ENCODE results near the gene NUP214. TPM values are rescaled to one million over a fixed set of nuclear protein-coding genes. Genes with fewer than 3 reads are reported as not detected.
"Not testable (repeated sequence)": the region's sequence is repeated elsewhere in the genome, so short reads cannot be mapped to it uniquely, and the experiment has no call there.

NUP214 gene
- total RNA-seq, 5 donors from 2014 or later (not counting 1 experiment from before 2014, with no cell fraction given): 66.7 to 106 (median 68.5) TPM

DNA sequence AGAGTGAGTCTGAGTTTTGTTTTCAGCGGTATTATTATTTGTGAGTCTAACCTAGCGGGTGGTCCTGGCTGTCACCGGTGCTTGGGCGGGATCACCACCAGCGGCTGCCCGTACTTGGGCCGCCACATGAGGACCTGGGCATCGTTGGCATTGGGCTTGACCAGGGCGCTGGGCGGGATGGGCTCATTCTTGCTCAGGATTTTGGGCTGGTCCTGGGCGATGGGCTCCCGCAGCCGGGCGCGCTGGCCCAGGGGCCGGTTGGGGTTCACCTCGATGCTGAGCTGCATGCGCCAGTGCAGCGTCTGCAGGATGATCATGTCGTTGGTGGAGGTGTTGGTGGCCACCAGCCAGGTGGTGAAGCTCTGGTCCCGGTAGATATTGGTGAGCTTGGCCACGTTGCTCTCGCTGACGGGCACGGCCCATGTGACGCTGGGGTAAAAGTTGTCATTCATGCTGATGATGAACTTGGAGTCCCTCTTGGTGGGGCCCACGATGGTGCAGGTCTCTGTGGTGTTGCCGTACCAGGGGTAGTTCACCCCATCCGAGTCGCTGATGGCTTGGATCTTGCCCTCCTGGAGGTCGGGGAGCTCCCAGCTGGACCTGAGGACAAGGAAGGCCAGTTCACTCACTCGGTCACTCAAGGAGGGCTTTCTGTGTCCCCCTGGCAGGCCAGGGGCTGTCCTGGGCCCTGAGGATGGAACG, 135.5 kb downstream of the NUP214 start:
- Histone ChIP-seq H3K4me1 (ENCODE audit: control insufficient read depth in 1 of 2, extremely low read depth in 1 of 2, insufficient read depth in 2 of 2, low read length in 2 of 2) (peaks cover 18 to 99% of the 10 kb centered on the region in 2 experiments), H3K4me3 (ENCODE audit: control insufficient read depth in 1 of 2, extremely low read depth in 1 of 2, low read length in 1 of 2) (no peak overlapping the region), H3K27ac (ENCODE audit: low read length) (no peak overlapping the region), H3K27me3 (replicated peaks in 1 of 2; ENCODE audit: control insufficient read depth in 2 of 2, extremely low read depth in 1 of 2, insufficient read depth in 2 of 2, low read length in 1 of 2) (no peaks in the 10 kb centered on the region), H3K9me3 (no peaks in the 10 kb centered on the region), H3K36me3 (ENCODE audit: control insufficient read depth in 2 of 2, extremely low read depth in 1 of 2, insufficient read depth in 1 of 2, low read length in 1 of 2) (peaks cover 25 to 63% of the 10 kb centered on the region in 2 donors)
- Mint-ChIP-seq H3K36me3 (peaks cover 23% of the 10 kb centered on the region), H3K9me3 (no peaks in the 10 kb centered on the region), H3K4me1 (peaks cover 75 to 87% (median 85%) of the 10 kb centered on the region in 3 donors), H3K27me3 (no peaks in the 10 kb centered on the region), H3K4me3 (peak overlapping the region in 1 of 3 donors; percentile 31), H3K27ac (peak overlapping the region; percentile 69 to 88)
- ATAC-seq (replicated peaks in 1 of 4) (no peak), DNase-seq (no peak)
- ChIA-PET POLR2A (no interaction called here), CTCF (no interaction called here)
- WGBS (ENCODE audit: insufficient coverage): 96% methylated on average over 27 of the region's 33 CpGs

- Histone ChIP-seq H3K27me3 (replicated peaks in 1 of 2; ENCODE audit: control insufficient read depth in 2 of 2, extremely low read depth in 1 of 2, insufficient read depth in 2 of 2, low read length in 1 of 2) (no peaks in the 10 kb centered on the region), H3K9me3 (no peaks in the 10 kb centered on the region), H3K4me3 (ENCODE audit: control insufficient read depth in 1 of 2, extremely low read depth in 1 of 2, low read length in 1 of 2) (no peak overlapping the region), H3K27ac (ENCODE audit: low read length) (peak overlapping the region; percentile 7), H3K36me3 (ENCODE audit: control insufficient read depth in 2 of 2, extremely low read depth in 1 of 2, insufficient read depth in 1 of 2, low read length in 1 of 2) (peaks cover 25 to 67% of the 10 kb centered on the region in 2 donors), H3K4me1 (ENCODE audit: control insufficient read depth in 1 of 2, extremely low read depth in 1 of 2, insufficient read depth in 2 of 2, low read length in 2 of 2) (peaks cover 28 to 99% of the 10 kb centered on the region in 2 experiments)
- no peaks in the 10 kb centered on the region for H3K27me3 Mint-ChIP-seq
- WGBS (ENCODE audit: insufficient coverage): 52% methylated on average over 4 of the region's 13 CpGs
- ChIA-PET CTCF (interaction anchor here in 1 of 2 donors (0.7 kb wide), 1 partner anchor 127 kb away, joined by 7 read pairs; no protein-coding TSS in a partner anchor), POLR2A (interaction anchor here in 1 of 2 donors (0.7 kb wide), 1 partner anchor 9 kb away, joined by 3 read pairs; no protein-coding TSS in a partner anchor)
- DNase-seq (no peak), ATAC-seq (replicated peaks in 1 of 4) (no peak)
- H3K4me3 Mint-ChIP-seq: peak overlapping the region; percentile 29 to 91 (median 57)
- H3K27ac Mint-ChIP-seq: peak overlapping the region; percentile 88 to 90
- no peaks in the 10 kb centered on the region for H3K9me3 Mint-ChIP-seq
- peaks cover 76 to 87% (median 86%) of the 10 kb centered on the region in 3 donors for H3K4me1 Mint-ChIP-seq
- peaks cover 27% of the 10 kb centered on the region for H3K36me3 Mint-ChIP-seq
These were observed 137.1 kb downstream of the NUP214 start for GRCh38 chr9:131262327-131263032.

GRCh38 chr9:131263033-131263343, 137.6 kb downstream of the NUP214 start:
- Histone ChIP-seq H3K36me3 (ENCODE audit: control insufficient read depth in 2 of 2, extremely low read depth in 1 of 2, insufficient read depth in 1 of 2, low read length in 1 of 2) (peaks cover 25 to 67% of the 10 kb centered on the region in 2 donors), H3K27ac (ENCODE audit: low read length) (peak overlapping the region; percentile 7)
- WGBS (ENCODE audit: insufficient coverage): no CpG with 5 or more reads among the region's 5 CpGs

GRCh38 chr9:131263701-131264100, 138.3 kb downstream of the NUP214 start:
- DNase-seq (no peak), ATAC-seq (replicated peaks in 1 of 4) (no peak)
- Histone ChIP-seq H3K27ac (ENCODE audit: low read length) (peak overlapping the region; percentile 92), H3K4me1 (ENCODE audit: control insufficient read depth in 1 of 2, extremely low read depth in 1 of 2, insufficient read depth in 2 of 2, low read length in 2 of 2) (peaks cover 23 to 97% of the 10 kb centered on the region in 2 experiments), H3K36me3 (ENCODE audit: control insufficient read depth in 2 of 2, extremely low read depth in 1 of 2, insufficient read depth in 1 of 2, low read length in 1 of 2) (peaks cover 25 to 61% of the 10 kb centered on the region in 2 donors), H3K9me3 (no peaks in the 10 kb centered on the region), H3K27me3 (replicated peaks in 1 of 2; ENCODE audit: control insufficient read depth in 2 of 2, extremely low read depth in 1 of 2, insufficient read depth in 2 of 2, low read length in 1 of 2) (no peaks in the 10 kb centered on the region), H3K4me3 (ENCODE audit: control insufficient read depth in 1 of 2, extremely low read depth in 1 of 2, low read length in 1 of 2) (no peak overlapping the region)
- H3K27me3 Mint-ChIP-seq: no peaks in the 10 kb centered on the region
- peaks cover 73 to 84% (median 82%) of the 10 kb centered on the region in 3 donors for H3K4me1 Mint-ChIP-seq
- H3K4me3 Mint-ChIP-seq: peak overlapping the region; percentile 62 to 91 (median 71)
- no peaks in the 10 kb centered on the region for H3K9me3 Mint-ChIP-seq
- WGBS (ENCODE audit: insufficient coverage): 82% methylated on average over 4 of the region's 6 CpGs
- H3K27ac Mint-ChIP-seq: peak overlapping the region; percentile 98 to 99
- H3K36me3 Mint-ChIP-seq: peaks cover 27% of the 10 kb centered on the region
- ChIA-PET POLR2A (interaction anchor here (0.5 to 1.1 kb wide), 2 partner anchors 13 to 118 kb away, joined by 5 read pairs; no protein-coding TSS in a partner anchor), CTCF (interaction anchor here (0.5 to 1.3 kb wide), 5 partner anchors 8 to 372 kb away, joined by 3 to 4 read pairs (median 3); no protein-coding TSS in a partner anchor)

More at GRCh38 chr9:131263033-131263343, 137.6 kb downstream of the NUP214 start:
- POLR2A ChIA-PET: interaction anchor here in 1 of 2 donors (0.7 kb wide), 1 partner anchor 10 kb away, joined by 3 read pairs; no protein-coding TSS in a partner anchor
- CTCF ChIA-PET: interaction anchor here in 1 of 2 donors (0.6 to 0.7 kb wide), 2 partner anchors 12 to 372 kb away, joined by 3 read pairs; no protein-coding TSS in a partner anchor
- not testable (repeated sequence) for H3K4me3 ChIP-seq (ENCODE audit: control insufficient read depth in 1 of 2, extremely low read depth in 1 of 2, low read length in 1 of 2); H3K9me3 Mint-ChIP-seq; H3K27me3 Mint-ChIP-seq; ATAC-seq (replicated peaks in 1 of 4); DNase-seq; H3K9me3 ChIP-seq; H3K27me3 ChIP-seq (replicated peaks in 1 of 2; ENCODE audit: control insufficient read depth in 2 of 2, extremely low read depth in 1 of 2, insufficient read depth in 2 of 2, low read length in 1 of 2)
- Mint-ChIP-seq H3K36me3 (peaks cover 27% of the 10 kb centered on the region), H3K27ac (peak overlapping the region; percentile 88 to 90), H3K4me1 (peaks cover 71 to 84% (median 83%) of the 10 kb centered on the region in 3 donors), H3K4me3 (peak overlapping the region; percentile 49 to 91 (median 57))
- H3K4me1 ChIP-seq (ENCODE audit: control insufficient read depth in 1 of 2, extremely low read depth in 1 of 2, insufficient read depth in 2 of 2, low read length in 2 of 2): peaks cover 24 to 99% of the 10 kb centered on the region in 2 experiments

DNA sequence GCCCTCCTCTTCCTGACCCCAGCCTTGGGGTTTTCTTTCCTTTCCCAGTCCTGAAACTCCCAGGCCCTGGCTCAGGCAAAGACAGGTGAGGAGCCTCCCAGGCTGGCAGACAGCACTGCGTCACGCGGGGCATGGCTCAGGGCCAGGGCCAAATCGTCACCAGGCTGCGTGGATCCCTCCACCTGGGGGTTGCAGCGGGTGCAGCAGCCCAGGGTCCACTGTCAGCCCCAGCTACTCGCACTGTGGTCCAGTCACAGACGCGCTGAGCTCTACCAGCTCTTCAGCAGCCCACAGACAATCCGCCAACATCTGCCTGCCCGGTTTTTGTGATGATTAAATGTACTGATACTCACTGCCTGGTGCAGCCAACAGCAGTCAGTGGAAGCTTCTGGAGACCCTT, 138.8 kb downstream of the NUP214 start:
- peaks cover 75 to 85% (median 80%) of the 10 kb centered on the region in 3 donors for H3K4me1 Mint-ChIP-seq
- H3K4me3 Mint-ChIP-seq: peak overlapping the region; percentile 62 to 91 (median 71)
- H3K36me3 Mint-ChIP-seq: peaks cover 27% of the 10 kb centered on the region
- no peaks in the 10 kb centered on the region for H3K9me3 Mint-ChIP-seq
- DNase-seq: peak in 13 of 35 experiments; percentile 34 to 67 (median 49)
- CTCF ChIA-PET: interaction anchor here (1.0 to 1.3 kb wide), 2 partner anchors 8 to 10 kb away, joined by 3 to 4 read pairs; no protein-coding TSS in a partner anchor
- peak; percentile 11 to 28 (median 20) for ATAC-seq (replicated peaks in 1 of 4)
- Histone ChIP-seq H3K4me1 (ENCODE audit: control insufficient read depth in 1 of 2, extremely low read depth in 1 of 2, insufficient read depth in 2 of 2, low read length in 2 of 2) (peaks cover 23 to 94% of the 10 kb centered on the region in 2 experiments), H3K9me3 (no peaks in the 10 kb centered on the region), H3K36me3 (ENCODE audit: control insufficient read depth in 2 of 2, extremely low read depth in 1 of 2, insufficient read depth in 1 of 2, low read length in 1 of 2) (peaks cover 22 to 55% of the 10 kb centered on the region in 2 donors), H3K27ac (ENCODE audit: low read length) (peak overlapping the region; percentile 92), H3K27me3 (replicated peaks in 1 of 2; ENCODE audit: control insufficient read depth in 2 of 2, extremely low read depth in 1 of 2, insufficient read depth in 2 of 2, low read length in 1 of 2) (no peaks in the 10 kb centered on the region), H3K4me3 (ENCODE audit: control insufficient read depth in 1 of 2, extremely low read depth in 1 of 2, low read length in 1 of 2) (peak overlapping the region in 1 of 2 donors; percentile 10)
- no peaks in the 10 kb centered on the region for H3K27me3 Mint-ChIP-seq
- H3K27ac Mint-ChIP-seq: peak overlapping the region; percentile 98 to 99
- 37% methylated on average over 11 of the region's 11 CpGs for WGBS (ENCODE audit: insufficient coverage)
- POLR2A ChIA-PET: interaction anchor here (0.5 to 1.1 kb wide), 3 partner anchors 13 to 117 kb away, joined by 5 read pairs; no protein-coding TSS in a partner anchor

All from T-cell (primary cell).